Small intestine (tissue), 7 donors: ENCODE data around the gene PIGZ. TPM values are rescaled to one million over a fixed set of nuclear protein-coding genes. Genes with fewer than 3 reads are reported as not detected.

Source experiments
- DNase-seq, 2 donors: peaks; one replicate each; pipeline versions ENCODE4 v3.0.0 to v3.0.0-alpha.2; 2013
- FAIRE-seq: peaks from 2 replicates; lab custom pipeline; 2012; peaks lifted over from hg19 to GRCh38; lab: Jason Lieb, UNC
- H3K27ac ChIP-seq, 3 donors: one replicate each; pipeline ENCODE4 v1.5.1; 2013; ENCODE audit warnings: low read length in 2 of 3, mild to moderate bottlenecking in 2 of 3, control low read depth in 1 of 3, inconsistent platforms in 1 of 3, low read depth in 1 of 3, moderate library complexity in 1 of 3
- H3K27me3 ChIP-seq, 3 donors: one replicate each; pipeline ENCODE4 v1.6.1; 2013; ENCODE audit warnings: low read length in 3 of 3, inconsistent platforms in 1 of 3; ENCODE audit not compliant: control insufficient read depth in 3 of 3, insufficient read depth in 3 of 3
- H3K36me3 ChIP-seq, 3 donors: one replicate each; pipeline ENCODE4 v1.6.1; 2013; ENCODE audit warnings: low read length in 3 of 3, inconsistent platforms in 1 of 3, low read depth in 1 of 3, mild to moderate bottlenecking in 1 of 3, moderate library complexity in 1 of 3; ENCODE audit not compliant: control insufficient read depth in 3 of 3, insufficient read depth in 2 of 3
- H3K4me1 ChIP-seq, 3 donors: one replicate each; pipeline ENCODE4 v1.6.1; 2013; ENCODE audit warnings: low read length in 2 of 3, inconsistent platforms in 1 of 3, low read depth in 1 of 3, mild to moderate bottlenecking in 1 of 3, moderate library complexity in 1 of 3; ENCODE audit not compliant: control insufficient read depth in 3 of 3, insufficient read depth in 2 of 3
- H3K4me3 ChIP-seq, 3 donors: one replicate each; pipeline ENCODE4 v1.5.1; 2013; ENCODE audit warnings: low read length in 3 of 3, control low read depth in 1 of 3, inconsistent platforms in 1 of 3, low read depth in 1 of 3, mild to moderate bottlenecking in 1 of 3, moderate library complexity in 1 of 3
- H3K9me3 ChIP-seq, 2 donors: one replicate each; pipeline ENCODE4 v1.6.1; 2013; ENCODE audit warnings: low read depth in 1 of 2, low read length in 1 of 2; ENCODE audit not compliant: control insufficient read depth in 2 of 2, insufficient read depth in 1 of 2
- WGBS, 3 donors: extraction: QIAGEN DNeasy Blood & Tissue Kit; methylation state at CpG; one replicate each; pipeline ENCODE4 v1.1.7; 2013; 5-methylcytosine and 5-hydroxymethylcytosine counted together
- polyA plus RNA-seq, 4 donors: library from polyadenylated mRNA; stranded (reverse) in 3 of 4; unstranded in 1 of 4; fragments of 200-250 nt in 3 of 4; fragments of 120-200 nt in 1 of 4; gene quantifications; one replicate each; pipeline versions ENCODE4 v1.2.1 to v1.2.3, GENCODE V29; 2013
- donor health status: healthy with polysubstance abuse.
- donor health status: control.
- donor health status: control.
- donor health status: Bipolar disorder and iron deficiency.
- donor health status: healthy.

PIGZ gene
- polyA plus RNA-seq, 4 donors = 1.1 to 78.4 (median 2.9) TPM

DNA sequence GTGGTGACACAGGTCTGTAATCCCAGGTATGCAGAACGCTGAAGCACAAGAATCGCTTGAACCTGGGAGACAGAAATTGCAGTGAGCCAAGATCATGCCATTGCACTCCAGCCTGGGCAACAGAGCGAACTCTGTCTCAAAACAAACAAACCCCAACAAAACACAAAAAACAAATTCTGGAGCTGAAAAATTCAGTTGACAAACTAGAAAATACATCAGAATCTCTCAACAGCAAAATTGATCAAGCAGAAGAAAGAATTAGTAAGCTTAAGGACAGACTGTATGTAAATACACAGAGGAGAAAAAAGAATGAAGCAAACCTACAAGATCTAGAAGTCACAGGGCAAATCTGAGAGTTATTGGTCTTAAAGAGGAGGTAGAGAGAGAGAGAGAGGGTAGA, 51.6 kb downstream of the PIGZ start:
- Histone ChIP-seq H3K4me1 (no peaks in the 10 kb centered on the region), H3K27ac (no peak overlapping the region), H3K36me3 (peaks cover 0 to 20% (median 7%) of the 10 kb centered on the region in 3 donors), H3K9me3 (peaks cover 0 to 16% of the 10 kb centered on the region in 2 donors), H3K4me3 (no peak overlapping the region), H3K27me3 (no peaks in the 10 kb centered on the region)
- DNase-seq (no peak), FAIRE-seq (no peak)
- WGBS, 3 donors = 98 to 100% (median 99%) methylated on average over 3 of the region's 3 CpGs

GRCh38 chr3:196916221-196916620, 52.4 kb downstream of the PIGZ start:
- WGBS, 3 donors = 97 to 100% (median 100%) methylated on average over 1 of the region's 1 CpG
- no peak overlapping the region for H3K4me3 ChIP-seq
- H3K4me1 ChIP-seq = no peaks in the 10 kb centered on the region
- DNase-seq (no peak), FAIRE-seq (no peak)
- H3K36me3 ChIP-seq = peaks cover 0 to 20% (median 7%) of the 10 kb centered on the region in 3 donors
- H3K9me3 ChIP-seq = peaks cover 0 to 16% of the 10 kb centered on the region in 2 donors
- H3K27ac ChIP-seq = no peak overlapping the region
- no peaks in the 10 kb centered on the region for H3K27me3 ChIP-seq

DNA sequence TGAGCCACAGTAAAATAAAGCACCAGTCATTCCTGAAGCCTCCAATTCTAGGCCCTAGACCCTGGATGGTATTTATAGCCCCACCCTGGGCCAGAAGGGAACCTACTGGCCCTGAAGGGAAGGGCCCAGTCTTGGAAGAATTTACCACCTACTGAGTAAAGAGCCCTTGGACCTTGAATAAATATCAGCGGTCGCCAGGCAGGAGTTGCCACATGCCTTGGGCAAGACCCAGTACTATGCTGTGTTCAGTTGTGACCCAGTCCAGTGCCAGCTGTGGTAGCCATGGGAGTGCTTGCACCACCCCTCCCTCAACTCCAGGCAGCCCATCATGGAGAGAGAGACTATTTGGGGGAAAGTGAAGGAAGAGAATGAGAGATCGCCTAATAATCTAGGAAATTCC, 53.3 kb downstream of the PIGZ start:
- Histone ChIP-seq H3K36me3 (peaks cover 0 to 20% (median 7%) of the 10 kb centered on the region in 3 donors), H3K27me3 (no peaks in the 10 kb centered on the region), H3K9me3 (peaks cover 0 to 16% of the 10 kb centered on the region in 2 donors), H3K4me1 (no peaks in the 10 kb centered on the region), H3K4me3 (no peak overlapping the region), H3K27ac (no peak overlapping the region)
- 96 to 98% (median 98%) methylated on average over 3 of the region's 3 CpGs for WGBS, 3 donors
- FAIRE-seq = no peak
- DNase-seq = no peak

DNA sequence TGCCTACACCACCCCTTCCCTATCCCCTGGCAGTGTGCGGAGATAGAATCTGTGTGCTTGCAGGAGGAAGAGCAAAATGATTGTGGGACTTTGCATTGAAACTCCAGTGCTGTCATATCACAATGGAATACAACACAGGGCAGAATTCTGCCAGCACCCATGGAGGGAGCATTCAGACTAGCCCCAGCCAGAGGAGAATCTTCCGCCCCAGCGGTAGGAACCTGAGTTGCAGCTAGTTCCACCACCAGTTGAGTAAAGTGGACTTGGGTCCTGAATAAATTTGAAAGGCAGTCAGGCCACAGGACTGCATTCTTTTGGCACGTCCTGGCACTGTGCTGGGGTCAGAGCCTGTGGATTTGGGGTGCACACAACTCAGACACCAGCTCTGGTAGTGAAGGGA, 53.8 kb downstream of the PIGZ start:
- WGBS, 3 donors = 94 to 98% (median 97%) methylated on average over 4 of the region's 4 CpGs

DNA sequence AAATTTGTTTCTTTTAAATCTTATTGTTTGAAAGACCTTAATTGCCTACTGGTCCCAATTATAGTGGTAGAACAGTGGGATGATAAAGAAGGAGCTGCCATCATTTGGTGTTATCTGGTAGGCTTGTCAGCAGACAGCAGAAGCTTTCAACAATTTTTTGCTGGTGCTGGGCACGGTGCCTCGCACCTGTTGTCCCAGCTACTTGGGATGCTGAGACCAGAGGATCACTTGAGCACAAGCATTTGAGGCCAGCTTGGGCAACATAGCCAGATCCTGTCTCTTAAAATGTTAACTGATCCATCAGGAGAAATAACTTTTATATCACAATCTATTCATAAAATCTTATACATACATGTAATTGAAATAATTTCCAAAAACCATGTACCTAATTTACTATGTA, 64.9 kb downstream of the PIGZ start:
- FAIRE-seq (no peak), DNase-seq (no peak)
- Histone ChIP-seq H3K9me3 (no peaks in the 10 kb centered on the region), H3K4me3 (no peak overlapping the region), H3K27ac (no peak overlapping the region), H3K4me1 (no peaks in the 10 kb centered on the region), H3K27me3 (no peaks in the 10 kb centered on the region), H3K36me3 (peaks cover 9 to 42% (median 22%) of the 10 kb centered on the region in 3 donors)
- WGBS, 3 donors = 98 to 100% (median 100%) methylated on average over 2 of the region's 2 CpGs

More for the DNA sequence above, 53.8 kb downstream of the PIGZ start:
- H3K4me1 ChIP-seq = no peaks in the 10 kb centered on the region
- H3K9me3 ChIP-seq = peaks cover 0 to 16% of the 10 kb centered on the region in 2 donors
- FAIRE-seq (no peak), DNase-seq (no peak)
- no peak overlapping the region for H3K4me3 ChIP-seq
- H3K36me3 ChIP-seq = peaks cover 0 to 20% (median 7%) of the 10 kb centered on the region in 3 donors
- H3K27me3 ChIP-seq = no peaks in the 10 kb centered on the region
- no peak overlapping the region for H3K27ac ChIP-seq

DNA sequence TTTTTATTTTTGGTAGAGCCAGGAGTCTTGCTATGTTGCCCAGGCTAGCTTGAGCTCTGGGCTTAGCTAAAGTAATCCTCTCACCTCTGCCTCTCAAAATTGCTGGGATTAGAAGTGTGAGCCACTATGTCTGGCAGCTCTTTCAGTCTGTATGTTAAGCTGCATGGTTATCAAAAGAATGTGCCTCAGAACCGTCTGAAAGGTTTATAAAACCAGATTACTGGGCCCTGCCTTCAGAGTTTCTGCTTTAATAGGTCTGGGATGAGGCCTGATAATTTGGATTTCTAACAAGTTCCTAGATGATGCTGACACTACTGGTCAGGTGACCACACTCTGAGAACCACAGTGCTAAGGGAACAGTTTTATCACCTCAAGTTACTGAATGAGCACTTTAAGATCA, 66.3 kb downstream of the PIGZ start:
- Histone ChIP-seq H3K36me3 (peaks cover 7 to 36% (median 22%) of the 10 kb centered on the region in 3 donors), H3K4me1 (no peaks in the 10 kb centered on the region), H3K27ac (no peak overlapping the region), H3K4me3 (no peak overlapping the region), H3K9me3 (no peaks in the 10 kb centered on the region), H3K27me3 (no peaks in the 10 kb centered on the region)
- no peak for FAIRE-seq
- 81 to 90% (median 83%) methylated on average over 1 of the region's 1 CpG for WGBS, 3 donors
- DNase-seq = no peak

DNA sequence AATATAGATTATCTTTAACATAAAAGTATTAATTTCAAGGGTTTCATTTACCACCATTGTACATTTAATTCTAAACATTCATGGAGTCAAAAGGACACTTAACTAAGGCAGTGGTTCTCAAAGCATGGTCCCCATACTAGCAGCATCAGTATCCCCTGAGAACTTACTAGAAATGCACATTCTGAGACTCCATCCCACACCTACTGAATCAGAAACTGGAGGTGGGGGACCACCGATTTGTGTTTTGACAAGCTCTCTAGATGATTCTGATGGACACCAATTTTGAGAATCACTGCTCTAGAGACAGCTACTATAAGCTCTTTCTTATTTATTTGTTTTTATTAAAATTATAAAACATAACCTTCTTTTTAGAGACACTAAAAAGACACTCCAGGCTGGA, 66.9 kb downstream of the PIGZ start:
- H3K9me3 ChIP-seq = no peaks in the 10 kb centered on the region
- peaks cover 7 to 34% (median 22%) of the 10 kb centered on the region in 3 donors for H3K36me3 ChIP-seq
- no peaks in the 10 kb centered on the region for H3K27me3 ChIP-seq
- DNase-seq (no peak), FAIRE-seq (no peak)
- H3K4me1 ChIP-seq = no peaks in the 10 kb centered on the region
- no peak overlapping the region for H3K4me3 ChIP-seq
- no peak overlapping the region for H3K27ac ChIP-seq
- WGBS, 3 donors = 77 to 93% (median 87%) methylated on average over 1 of the region's 1 CpG
